WTC11 (cell line): ENCODE results near the gene MARVELD1.

Experiments
- ARID4B ChIP-seq: sonication (generic); formaldehyde crosslinking; IDR thresholded peaks from 2 replicates; pipeline ENCODE4 v1.8.0; 2023; ENCODE audit warnings: missing genetic modification reagents, mild to moderate bottlenecking, borderline replicate concordance
- ATF2 ChIP-seq: sonication (generic); formaldehyde crosslinking; IDR thresholded peaks from 2 replicates; pipeline ENCODE4 v1.8.1; 2022; ENCODE audit warnings: low read depth, missing genetic modification reagents, borderline replicate concordance
- CBFB ChIP-seq: sonication (generic); formaldehyde crosslinking; IDR thresholded peaks from 2 replicates; pipeline ENCODE4 v1.8.1; 2022; ENCODE audit warnings: mild to moderate bottlenecking, low read depth, missing genetic modification reagents
- CREB1 ChIP-seq: sonication (generic); formaldehyde crosslinking; IDR thresholded peaks from 2 replicates; pipeline ENCODE4 v1.8.0; 2023; ENCODE audit warnings: mild to moderate bottlenecking, missing genetic modification reagents
- ELF4 ChIP-seq: sonication (generic); formaldehyde crosslinking; IDR thresholded peaks from 2 replicates; pipeline ENCODE4 v1.8.1; 2022; ENCODE audit warnings: low read depth, mild to moderate bottlenecking, moderate library complexity, missing genetic modification reagents
- JUN ChIP-seq: sonication (generic); formaldehyde crosslinking; IDR thresholded peaks from 2 replicates; pipeline ENCODE4 v1.8.0; 2023; ENCODE audit warnings: mild to moderate bottlenecking, missing genetic modification reagents
- MLX ChIP-seq: sonication (generic); formaldehyde crosslinking; IDR thresholded peaks from 2 replicates; pipeline ENCODE4 v1.8.1; 2023; ENCODE audit warnings: mild to moderate bottlenecking, missing genetic modification reagents, moderate library complexity
- NFYB ChIP-seq: sonication (generic); formaldehyde crosslinking; conservative IDR thresholded peaks from 2 replicates; pipeline ENCODE4 v1.8.0; 2022; ENCODE audit warnings: low read depth, missing genetic modification reagents
- RELA ChIP-seq: sonication (generic); formaldehyde crosslinking; IDR thresholded peaks from 2 replicates; pipeline ENCODE4 v1.8.1; 2022; ENCODE audit warnings: missing genetic modification reagents, mild to moderate bottlenecking, borderline replicate concordance
- SP1 ChIP-seq: sonication (generic); formaldehyde crosslinking; conservative IDR thresholded peaks from 2 replicates; pipeline ENCODE4 v1.8.1; 2022; ENCODE audit warnings: missing genetic modification reagents
- ZMAT4 ChIP-seq: fragments of 250-450 bp; sonication (Bioruptor Pico); IDR thresholded peaks from 2 replicates; pipeline ENCODE4 v1.9.0; 2021; ENCODE audit warnings: mild to moderate bottlenecking
- TF ChIP-seq, protein P1 (sequence below): fragments of 200-600 bp; IDR thresholded peaks from 2 replicates; pipeline ENCODE4 v1.8.0; 2022; ENCODE audit warnings: antibody characterized with exemption
- TF ChIP-seq, protein P2 (sequence below): sonication (generic); formaldehyde crosslinking; IDR thresholded peaks from 2 replicates; pipeline ENCODE4 v1.8.0; 2022; ENCODE audit warnings: mild to moderate bottlenecking, missing genetic modification reagents

GRCh38 chr10:97743169-97743943 lies 29.8 kb downstream of the MARVELD1 start:
- TF ChIP-seq JUN (CRISPR knock-in tag) = no peak
- TF ChIP-seq, protein P1, sequence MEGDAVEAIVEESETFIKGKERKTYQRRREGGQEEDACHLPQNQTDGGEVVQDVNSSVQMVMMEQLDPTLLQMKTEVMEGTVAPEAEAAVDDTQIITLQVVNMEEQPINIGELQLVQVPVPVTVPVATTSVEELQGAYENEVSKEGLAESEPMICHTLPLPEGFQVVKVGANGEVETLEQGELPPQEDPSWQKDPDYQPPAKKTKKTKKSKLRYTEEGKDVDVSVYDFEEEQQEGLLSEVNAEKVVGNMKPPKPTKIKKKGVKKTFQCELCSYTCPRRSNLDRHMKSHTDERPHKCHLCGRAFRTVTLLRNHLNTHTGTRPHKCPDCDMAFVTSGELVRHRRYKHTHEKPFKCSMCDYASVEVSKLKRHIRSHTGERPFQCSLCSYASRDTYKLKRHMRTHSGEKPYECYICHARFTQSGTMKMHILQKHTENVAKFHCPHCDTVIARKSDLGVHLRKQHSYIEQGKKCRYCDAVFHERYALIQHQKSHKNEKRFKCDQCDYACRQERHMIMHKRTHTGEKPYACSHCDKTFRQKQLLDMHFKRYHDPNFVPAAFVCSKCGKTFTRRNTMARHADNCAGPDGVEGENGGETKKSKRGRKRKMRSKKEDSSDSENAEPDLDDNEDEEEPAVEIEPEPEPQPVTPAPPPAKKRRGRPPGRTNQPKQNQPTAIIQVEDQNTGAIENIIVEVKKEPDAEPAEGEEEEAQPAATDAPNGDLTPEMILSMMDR = no peak
- no peak for TF ChIP-seq SP1
- no peak for TF ChIP-seq CBFB (CRISPR knock-in tag)
- TF ChIP-seq, protein P2, sequence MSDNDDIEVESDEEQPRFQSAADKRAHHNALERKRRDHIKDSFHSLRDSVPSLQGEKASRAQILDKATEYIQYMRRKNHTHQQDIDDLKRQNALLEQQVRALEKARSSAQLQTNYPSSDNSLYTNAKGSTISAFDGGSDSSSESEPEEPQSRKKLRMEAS = no peak
- no peak for TF ChIP-seq RELA (CRISPR knock-in tag)
- TF ChIP-seq ELF4 = no peak
- TF ChIP-seq ATF2 (CRISPR knock-in tag) = no peak
- no peak for TF ChIP-seq ZMAT4 (CRISPR knock-in tag)
- TF ChIP-seq ARID4B = no peak
- TF ChIP-seq CREB1 (CRISPR knock-in tag) = no peak
- TF ChIP-seq NFYB (CRISPR knock-in tag) = no peak
- TF ChIP-seq MLX = no peak
